DMS53 treated with DMSO at 0.1 percent for 48 hours (cell line): Measurements from ENCODE around the gene RD3L.

Source experiments
- DNase-seq: peaks from one replicate; lab custom pipeline; 2025; ENCODE audit not compliant: unreplicated experiment; lab: John Stamatoyannopoulos, UW

RD3L gene

DNA sequence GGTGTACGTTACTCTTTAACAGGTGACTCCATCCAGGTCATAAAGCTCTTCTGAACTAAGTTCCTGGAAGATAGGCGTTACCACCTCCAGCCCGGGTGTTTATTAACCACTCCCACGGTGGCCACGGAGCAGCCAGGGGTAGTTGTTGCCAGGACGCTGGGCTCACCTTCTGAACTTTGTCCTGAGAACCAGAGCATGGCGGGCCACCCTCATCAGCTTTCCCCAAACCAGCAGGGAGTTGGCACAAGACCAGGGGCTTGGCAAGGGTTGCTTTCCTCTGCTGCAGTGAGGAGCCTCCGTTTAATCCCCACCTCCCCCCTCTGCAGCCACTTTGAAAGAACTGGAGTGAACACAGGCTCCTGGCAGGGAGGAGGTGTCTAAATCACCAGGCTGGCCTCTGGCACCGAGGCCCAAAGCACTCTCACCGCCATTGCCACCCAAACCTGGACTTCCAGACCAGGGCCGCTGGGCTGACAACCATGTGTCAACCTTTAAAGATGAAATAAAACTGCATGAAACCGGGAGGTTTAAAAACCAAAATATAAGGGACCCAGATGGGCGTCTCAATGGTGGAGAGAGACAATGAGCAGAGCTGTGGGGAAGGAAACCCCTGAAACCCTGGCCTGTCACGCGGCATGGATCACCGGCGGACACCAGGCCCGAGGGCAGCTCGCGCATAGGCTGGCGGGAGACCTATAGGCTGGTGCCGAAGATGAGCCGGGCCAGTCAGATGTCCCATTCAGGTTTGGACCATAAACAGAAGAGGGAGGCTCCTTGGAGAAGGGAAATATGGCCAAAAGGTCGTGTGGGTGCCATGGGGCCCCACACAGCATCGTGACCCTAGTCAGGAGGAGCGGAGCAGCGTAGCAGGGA lies 45.0 kb downstream of the RD3L start:
- DNase-seq = no peak

DNA sequence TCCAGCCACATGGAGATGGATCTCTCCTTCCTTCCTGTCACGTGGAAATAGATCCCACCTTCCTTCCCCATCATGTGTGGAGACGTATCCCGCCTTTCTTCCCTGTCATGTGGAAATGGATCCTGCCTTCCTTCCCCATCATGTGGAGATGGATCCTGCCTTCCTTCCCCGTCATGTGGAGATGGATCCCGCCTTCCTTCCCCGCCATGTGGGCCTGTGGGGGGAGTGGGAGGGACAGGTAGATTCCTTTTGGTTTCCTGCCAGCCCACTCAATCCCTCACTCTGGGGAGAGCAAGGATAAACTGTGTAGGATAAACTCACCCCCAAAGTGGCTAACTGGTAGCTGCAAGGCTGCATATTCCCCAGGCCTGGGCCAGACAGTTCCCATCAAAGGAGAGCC lies 45.8 kb downstream of the RD3L start:
- DNase-seq = no peak

DNA sequence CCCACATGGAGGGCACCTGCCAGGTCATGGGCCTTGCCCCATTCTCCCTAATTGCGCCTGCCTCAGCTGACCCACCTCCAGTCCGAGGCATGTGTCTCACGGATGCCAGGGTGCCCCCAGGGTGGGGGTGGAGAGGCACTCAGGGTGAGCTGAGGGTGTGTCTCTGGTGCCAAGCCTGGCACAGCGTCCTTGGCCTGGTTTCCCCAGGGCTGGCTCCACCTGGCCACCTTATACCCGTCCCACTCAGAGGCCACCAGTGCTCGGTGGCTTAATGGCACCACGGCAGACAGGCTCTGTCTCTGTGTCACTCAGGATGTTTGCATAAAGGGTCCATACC lies 47.6 kb downstream of the RD3L start:
- DNase-seq = no peak

DNA sequence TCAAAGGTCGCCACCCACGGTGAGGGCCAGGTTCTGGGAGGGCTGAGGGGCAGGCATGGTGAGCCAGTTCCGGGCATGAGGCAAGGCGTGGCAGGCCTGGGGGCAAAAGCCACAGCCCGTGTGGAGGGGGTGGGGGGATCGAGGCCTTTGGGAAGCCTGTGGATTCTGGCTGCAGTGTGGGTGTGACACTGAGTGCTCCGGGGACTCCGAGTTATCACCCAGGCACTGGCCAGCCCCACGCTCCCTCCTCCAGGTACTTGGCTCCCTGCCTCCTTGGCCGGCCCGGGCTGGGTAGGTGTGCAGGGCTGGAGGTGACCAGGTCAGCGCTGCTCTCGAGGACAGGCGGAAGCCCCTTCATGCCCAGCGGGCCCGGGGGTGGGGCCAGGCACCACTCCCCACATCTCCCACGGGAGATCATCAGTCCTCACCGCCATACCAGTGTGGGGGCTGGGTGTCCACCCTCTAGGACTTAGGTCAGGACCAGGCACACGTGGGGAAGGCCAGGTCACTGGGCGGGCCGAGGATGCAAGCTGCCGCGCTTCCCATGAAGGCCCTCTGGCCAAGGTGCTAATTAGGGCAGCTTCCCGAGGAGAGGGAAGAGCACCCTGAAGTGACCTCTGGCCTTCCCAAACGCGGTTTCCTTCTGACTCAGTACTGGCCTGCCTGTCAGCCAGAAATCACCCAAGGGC lies 48.2 kb downstream of the RD3L start:
- DNase-seq = no peak

DNA sequence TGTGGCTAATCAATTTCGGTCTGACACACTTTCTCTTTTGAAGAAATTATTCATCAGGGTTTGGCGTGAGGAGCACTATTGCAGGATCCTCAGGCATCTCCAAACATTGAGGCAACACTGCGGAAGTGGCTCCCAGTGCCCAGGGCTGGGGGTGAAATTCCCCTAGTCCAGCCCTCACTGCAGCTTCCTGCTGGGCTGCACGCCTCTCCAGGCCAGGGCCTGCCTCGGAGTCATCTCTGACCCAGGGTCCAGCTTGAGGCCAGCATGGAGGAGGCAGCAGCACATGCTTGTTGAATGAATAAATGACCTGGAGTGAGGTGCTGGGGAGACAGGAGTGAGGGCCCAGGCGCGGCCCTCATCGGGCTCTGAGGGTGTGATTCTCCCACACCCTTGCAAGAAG lies 50.1 kb downstream of the RD3L start:
- DNase-seq = no peak

DNA sequence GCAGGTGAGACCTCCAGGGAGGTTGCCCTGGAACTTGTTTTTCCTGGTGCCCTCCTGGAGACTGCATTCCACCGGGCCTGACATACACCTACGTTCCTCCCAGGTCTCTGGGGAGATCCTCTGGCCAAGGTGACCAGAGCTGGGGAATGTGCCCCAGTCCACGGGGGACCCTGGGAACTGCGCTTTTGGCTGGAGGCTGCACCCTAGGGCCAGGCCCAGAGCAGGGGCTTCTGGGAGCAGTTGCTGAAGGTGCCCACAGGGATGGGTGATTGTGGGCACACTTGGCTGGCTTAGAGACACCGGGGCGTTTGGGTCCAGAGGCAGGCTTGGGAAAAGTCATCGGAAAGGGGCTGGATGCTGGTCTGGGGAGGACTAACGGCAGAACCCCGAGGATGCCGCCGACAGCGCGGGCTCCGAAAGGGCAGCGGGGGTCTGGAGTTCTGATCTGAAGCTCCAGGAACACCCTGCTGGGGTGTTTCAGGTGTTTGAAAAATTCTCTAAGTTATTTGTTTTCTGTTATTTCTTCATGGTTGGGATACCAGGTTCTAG lies 50.6 kb downstream of the RD3L start:
- DNase-seq = no peak

DNA sequence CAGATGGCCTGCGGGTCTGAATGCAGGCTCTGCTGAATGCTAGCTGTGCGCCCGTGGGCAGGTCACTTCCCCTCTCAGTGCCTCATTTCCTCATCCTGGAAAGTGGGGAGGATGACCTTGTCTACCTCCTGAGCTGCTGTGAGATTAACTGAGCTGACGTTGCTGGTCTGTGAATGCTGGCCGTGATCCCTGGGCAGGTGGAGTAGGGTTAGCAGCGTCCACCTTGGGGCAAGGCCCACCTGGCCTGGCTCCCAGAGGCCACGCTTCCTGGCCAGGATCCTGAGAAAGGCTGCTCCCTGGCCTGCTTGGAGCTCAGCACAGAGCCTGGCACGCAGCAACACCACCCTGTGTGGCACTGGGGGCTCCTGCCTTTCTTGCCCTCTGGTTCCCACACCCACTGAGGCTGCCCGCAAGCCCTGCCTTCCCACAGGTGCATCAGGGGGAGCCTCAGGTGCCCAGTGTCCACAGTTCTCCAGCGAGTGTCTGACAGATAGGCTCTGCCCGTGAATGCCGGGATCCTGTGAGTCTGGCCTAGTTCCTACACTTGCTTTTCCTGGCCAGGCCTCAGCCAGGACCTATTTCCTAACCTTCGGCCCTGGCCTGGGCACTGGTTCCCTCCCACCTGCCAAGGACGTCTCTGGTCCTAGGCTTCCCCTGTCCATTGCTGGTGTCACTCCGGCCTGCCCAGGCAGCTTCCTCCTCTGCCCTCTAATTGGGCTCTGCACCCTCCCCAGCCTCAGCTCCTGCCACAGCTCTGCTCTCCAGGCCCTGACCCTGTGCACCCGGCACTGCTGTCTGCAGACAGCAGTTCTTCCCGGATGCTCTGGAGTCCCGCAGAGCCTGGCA lies 51.3 kb downstream of the RD3L start:
- DNase-seq = no peak
